HEK293 (cell line): ENCODE results near the gene KIAA1671.

Experiments used
- CTCF ChIP-seq: fragments of 450-650 bp; formaldehyde crosslinking; IDR thresholded peaks from 2 replicates; pipeline ENCODE4 v1.5.1; 2016; ENCODE audit warnings: missing biosample characterization, missing genetic modification characterization
- MYNN ChIP-seq: fragments of 450-650 bp; formaldehyde crosslinking; IDR thresholded peaks from 2 replicates; pipeline ENCODE4 v1.5.1; 2016; ENCODE audit warnings: missing biosample characterization, missing genetic modification characterization, borderline replicate concordance
- ZNF629 ChIP-seq: fragments of 450-650 bp; formaldehyde crosslinking; IDR thresholded peaks from 2 replicates; pipeline ENCODE4 v1.5.1; 2017; ENCODE audit warnings: missing biosample characterization, missing genetic modification characterization
- ZNF639 ChIP-seq: fragments of 450-650 bp; formaldehyde crosslinking; IDR thresholded peaks from 2 replicates; pipeline ENCODE4 v1.5.1; 2016; ENCODE audit warnings: missing biosample characterization, missing genetic modification characterization
- ZSCAN30 ChIP-seq: fragments of 450-650 bp; IDR thresholded peaks from 2 replicates; pipeline ENCODE4 v1.5.1; 2018; ENCODE audit warnings: missing biosample characterization, mild to moderate bottlenecking, missing genetic modification characterization, moderate library complexity

GRCh38 chr22:25113316-25113721 lies 160.8 kb downstream of the KIAA1671 start:
- TF ChIP-seq CTCF (tag by site-specific recombination): no peak
- TF ChIP-seq ZNF629 (tag by site-specific recombination): no peak
- no peak for TF ChIP-seq ZSCAN30 (tag by site-specific recombination)
- no peak for TF ChIP-seq MYNN
- TF ChIP-seq ZNF639: no peak
